Endothelial cell of umbilical vein (primary cell): Measurements from ENCODE around the gene EVX2. TPM values are rescaled to one million over a fixed set of nuclear protein-coding genes. Genes with fewer than 3 reads are reported as not detected.

Source experiments
- BruUV-seq: library from RNA; stranded (reverse); fragments of 400-500 nt; replicated peaks from 2 replicates; lab custom pipeline; 2021; lab: Mats Ljungman, UMichigan
- CTCF ChIA-PET: fragments of 300-600, 350-600 bp; sonication (Branson Sonifier 250); formaldehyde crosslinking; loops from one replicate; lab custom pipeline; 2021; ENCODE audit warnings: antibody characterized with exemption, inconsistent platforms; lab: Charles Lee
- POLR2A ChIA-PET: fragments of 300-600, 350-600 bp; sonication (Branson Sonifier 250); formaldehyde crosslinking; loops from one replicate; lab custom pipeline; 2021; ENCODE audit warnings: antibody characterized with exemption, inconsistent platforms; lab: Charles Lee
- DNase-seq: peaks from one replicate; pipeline ENCODE4 v3.0.0-alpha.2; 2011; ENCODE audit warnings: low read depth, low spot score
- FAIRE-seq: peaks from 2 replicates; lab custom pipeline; 2011; peaks lifted over from hg19 to GRCh38; lab: Jason Lieb, UNC
- H2AFZ ChIP-seq: 2 replicates; pipeline ENCODE4 v1.6.0; 2012; ENCODE audit warnings: low read depth, low read length, control low read depth, inconsistent platforms
- H3K27ac ChIP-seq: 2 replicates; pipeline ENCODE4 v1.5.1; 2011; ENCODE audit warnings: low read depth, mild to moderate bottlenecking, control low read depth, low read length, moderate library complexity; ENCODE audit not compliant: insufficient read depth
- H3K27me3 ChIP-seq, 2 experiments: 2 replicates each; pipeline versions ENCODE4 v1.6.0 to v1.6.1; 2011; ENCODE audit warnings: low read length in 2 of 2, mixed read lengths in 1 of 2; ENCODE audit not compliant: control insufficient read depth in 2 of 2, insufficient read depth in 2 of 2
- H3K36me3 ChIP-seq, 2 experiments: 2 replicates in 1 of 2; 3 replicates in 1 of 2; pipeline ENCODE4 v1.5.1; 2011; ENCODE audit warnings: low read length in 2 of 2, mild to moderate bottlenecking in 1 of 2, moderate library complexity in 1 of 2; ENCODE audit not compliant: control insufficient read depth in 2 of 2, insufficient read depth in 2 of 2; ENCODE audit errors: extremely low read depth in 1 of 2
- H3K4me1 ChIP-seq: 3 replicates; pipeline ENCODE4 v1.5.1; 2011; ENCODE audit warnings: mild to moderate bottlenecking, low read length; ENCODE audit not compliant: control insufficient read depth, insufficient read depth; ENCODE audit errors: extremely low read depth
- H3K4me2 ChIP-seq: 2 replicates; pipeline ENCODE4 v1.6.1; 2011; ENCODE audit warnings: low read length, control low read depth, mixed read lengths; ENCODE audit not compliant: insufficient read depth
- H3K4me3 ChIP-seq, 3 experiments: fragments of 200-600 bp in 1 of 3; sonication (generic), shearing (Covaris generic) in 1 of 3; replicated peaks in 1 of 3; 2 replicates each; pipeline ENCODE4 v1.5.1; 2011 to 2016; ENCODE audit warnings: control low read depth in 3 of 3, low read length in 3 of 3, mild to moderate bottlenecking in 2 of 3, inconsistent platforms in 1 of 3, low read depth in 1 of 3, moderate library complexity in 1 of 3; ENCODE audit not compliant: insufficient read depth in 1 of 3
- H3K79me2 ChIP-seq: 2 replicates; pipeline ENCODE4 v1.6.0; 2012; ENCODE audit warnings: low read length, inconsistent platforms; ENCODE audit not compliant: control insufficient read depth, insufficient read depth
- H3K9ac ChIP-seq: replicated peaks from 2 replicates; pipeline ENCODE3; 2011; ENCODE audit warnings: low read length, control low read depth; ENCODE audit not compliant: insufficient read depth; ENCODE audit errors: extremely low read depth
- H3K9me1 ChIP-seq: replicated peaks from 3 replicates; pipeline ENCODE4 v1.6.0; 2011; ENCODE audit warnings: mild to moderate bottlenecking, low read length; ENCODE audit not compliant: control insufficient read depth, insufficient read depth; ENCODE audit errors: extremely low read depth
- H3K9me3 ChIP-seq: replicated peaks from 2 replicates; pipeline ENCODE4 v1.5.1; 2012; ENCODE audit warnings: low read length, inconsistent platforms; ENCODE audit not compliant: control insufficient read depth, insufficient read depth
- H4K20me1 ChIP-seq: replicated peaks from 2 replicates; pipeline ENCODE3; 2011; ENCODE audit warnings: mild to moderate bottlenecking, low read length; ENCODE audit not compliant: control insufficient read depth, insufficient read depth; ENCODE audit errors: extremely low read depth
- CTCF ChIP-seq, 2 donors: IDR thresholded peaks; 1 replicate in 1 of 2; 2 replicates in 1 of 2; pipeline ENCODE4 v1.5.1; 2011; ENCODE audit warnings: low read length in 2 of 2, mild to moderate bottlenecking in 2 of 2, moderate library complexity in 2 of 2, control low read depth in 1 of 2, inconsistent platforms in 1 of 2, low read depth in 1 of 2; ENCODE audit not compliant: insufficient read depth in 1 of 2; ENCODE audit errors: extremely low read depth in 1 of 2
- EZH2 ChIP-seq: IDR thresholded peaks from 2 replicates; pipeline ENCODE4 v1.6.1; 2012; ENCODE audit warnings: borderline replicate concordance, low read depth, mild to moderate bottlenecking, moderate library complexity, low read length, inconsistent platforms; ENCODE audit not compliant: severe bottlenecking
- FOS ChIP-seq: IDR thresholded peaks from 2 replicates; pipeline ENCODE4 v1.6.1; 2011; ENCODE audit warnings: mild to moderate bottlenecking, low read length, moderate library complexity, borderline replicate concordance; ENCODE audit not compliant: insufficient read depth
- JUN ChIP-seq: IDR thresholded peaks from 2 replicates; pipeline ENCODE4 v1.6.1; 2011; ENCODE audit warnings: borderline replicate concordance, low read depth; ENCODE audit not compliant: insufficient read length, insufficient read depth
- MAX ChIP-seq: IDR thresholded peaks from 2 replicates; pipeline ENCODE4 v1.6.1; 2011; ENCODE audit not compliant: insufficient read depth, insufficient read length
- MYC ChIP-seq: IDR thresholded peaks from one replicate; pipeline ENCODE4 v1.6.1; 2011; ENCODE audit warnings: mild to moderate bottlenecking, low read depth, low read length
- POLR2A ChIP-seq: IDR thresholded peaks from 2 replicates; pipeline ENCODE4 v1.6.1; 2012; ENCODE audit warnings: low read depth, mild to moderate bottlenecking, control low read depth, low read length
- POLR2AphosphoS5 ChIP-seq: IDR thresholded peaks from 2 replicates; pipeline ENCODE4 v1.6.1; 2012; ENCODE audit warnings: low read depth, mild to moderate bottlenecking, control low read depth, low read length, moderate library complexity; ENCODE audit not compliant: insufficient read depth
- dilution Hi-C: fragments of 300-500 bp; cut with MboI; formaldehyde crosslinking; loops from one replicate; pipeline ENCODE4 v1.15.0; 2019; ENCODE audit warnings: low sequenced_read_pairs; ENCODE audit not compliant: extremely low pct_ligation_motif_present
- intact Hi-C: fragments of 100-400 bp; cut with micrococcal nuclease; formaldehyde crosslinking; loops from one replicate; pipeline ENCODE4 v1.10.0; 2022
- polyA plus RNA-seq, 4 experiments: library from polyadenylated mRNA; depleted of rRNA in 3 of 4; stranded (reverse) in 3 of 4; unstranded in 1 of 4; fragments of >200 nt; gene quantifications; 2 replicates each; pipeline versions ENCODE4 v1.2.1 to v1.2.3, GENCODE V29; 2011 to 2012; ENCODE audit warnings: missing spikeins in 1 of 4
- total RNA-seq: library from RNA; stranded (reverse); gene quantifications from 2 replicates; pipeline ENCODE4 v1.2.3, GENCODE V29; 2021

Gene EVX2
- total and polyA plus RNA-seq, 2 donors (not counting 3 experiments of a cell fraction or from before 2014, with no cell fraction given), result not detected

- no TSS peak for BruUV-seq
- H3K27me3 ChIP-seq, result peaks cover 6 to 9% of the 10 kb centered on the region in 2 experiments
- no peak overlapping the region for H2AFZ ChIP-seq
- no peak for FAIRE-seq
- H3K4me1 ChIP-seq, result no peaks in the 10 kb centered on the region
- H3K9ac ChIP-seq, result no peak overlapping the region
- no peaks in the 10 kb centered on the region for H3K79me2 ChIP-seq
- no peaks in the 10 kb centered on the region for H4K20me1 ChIP-seq
- POLR2A ChIA-PET, result no interaction called here
- dilution Hi-C loops (no loop called here), intact Hi-C loops (no loop called here)
- DNase-seq, result no peak
- H3K36me3 ChIP-seq, result no peaks in the 10 kb centered on the region
- H3K4me3 ChIP-seq, result no peak overlapping the region
- no peak for TF ChIP-seq CTCF (IDR thresholded peaks at IDR 0.05; ENCODE audit: extremely low read depth in 1 of 2, insufficient read depth in 1 of 2, low read depth in 1 of 2, low read length in 2 of 2)
- TF ChIP-seq MYC, result no peak
- TF ChIP-seq JUN, result no peak
- no peak for TF ChIP-seq MAX
- TF ChIP-seq POLR2A, result no peak
- TF ChIP-seq EZH2, result no peak
- TF ChIP-seq POLR2AphosphoS5, result no peak
- TF ChIP-seq FOS, result no peak
- H3K9me1 ChIP-seq, result no peaks in the 10 kb centered on the region
- H3K9me3 ChIP-seq, result no peaks in the 10 kb centered on the region
- no peak overlapping the region for H3K4me2 ChIP-seq
- no peak overlapping the region for H3K27ac ChIP-seq
- CTCF ChIA-PET, result interaction anchor here (1.3 kb wide), 1 partner anchor 13 kb away, joined by 3 read pairs; no protein-coding TSS in a partner anchor
Observed at GRCh38 chr2:176027806-176028205, 56.0 kb downstream of the EVX2 start.

Other genes with a start within 250 kb of the EVX2 start
- gene LNPK, start 81.7 kb downstream of the EVX2 start, total RNA-seq, result 11.2 and 11.8 TPM in 2 replicates
- gene LNPK, start 81.7 kb downstream of the EVX2 start, polyA plus RNA-seq, result 1.9 and 2.4 TPM in 2 replicates
- not detected in 2 replicates for gene HOXD13, start 8.8 kb upstream of the EVX2 start, total RNA-seq
- not detected in 2 replicates for gene HOXD13, start 8.8 kb upstream of the EVX2 start, polyA plus RNA-seq
- gene HOXD12, start 15.8 kb upstream of the EVX2 start, total RNA-seq, result not detected in 2 replicates
- not detected in 2 replicates for gene HOXD12, start 15.8 kb upstream of the EVX2 start, polyA plus RNA-seq
- not detected in 2 replicates for gene HOXD11, start 23.3 kb upstream of the EVX2 start, total RNA-seq
- gene HOXD11, start 23.3 kb upstream of the EVX2 start, polyA plus RNA-seq, result not detected in 2 replicates
- not detected in 2 replicates for gene HOXD10, start 32.8 kb upstream of the EVX2 start, total RNA-seq
- not detected in 2 replicates for gene HOXD10, start 32.8 kb upstream of the EVX2 start, polyA plus RNA-seq
- gene HOXD9, start 38.8 kb upstream of the EVX2 start, total RNA-seq, result 3.5 and 3.9 TPM in 2 replicates
- gene HOXD9, start 38.8 kb upstream of the EVX2 start, polyA plus RNA-seq, result 1.9 and 2.3 TPM in 2 replicates
- gene HOXD8, start 45.7 kb upstream of the EVX2 start, total RNA-seq, result 14.9 and 15.6 TPM in 2 replicates
- 6.4 and 7.2 TPM in 2 replicates for gene HOXD8, start 45.7 kb upstream of the EVX2 start, polyA plus RNA-seq
- 11.5 and 13.7 TPM in 2 replicates for gene HOXD4, start 67.6 kb upstream of the EVX2 start, total RNA-seq
- 7.6 TPM in 2 replicates for gene HOXD4, start 67.6 kb upstream of the EVX2 start, polyA plus RNA-seq
- gene HOXD3, start 73.3 kb upstream of the EVX2 start, total RNA-seq, result 15.3 and 20.9 TPM in 2 replicates
- 2.9 and 3.3 TPM in 2 replicates for gene HOXD3, start 73.3 kb upstream of the EVX2 start, polyA plus RNA-seq
- gene HOXD1, start 104.7 kb upstream of the EVX2 start, total RNA-seq, result 10.4 and 14.1 TPM in 2 replicates
- gene HOXD1, start 104.7 kb upstream of the EVX2 start, polyA plus RNA-seq, result 6.6 and 8.7 TPM in 2 replicates
- gene MTX2, start 185.5 kb upstream of the EVX2 start, total RNA-seq, result 31.3 and 31.7 TPM in 2 replicates
- gene MTX2, start 185.5 kb upstream of the EVX2 start, polyA plus RNA-seq, result 23.6 and 31.3 TPM in 2 replicates